HG03280 (cell line): ENCODE data around the gene DNAI1.

ENCODE experiments used
- ATAC-seq: cut with Tn5 transposase; IDR thresholded peaks from one replicate; pipeline ENCODE4 v1.9.1; 2021; ENCODE audit warnings: mild to moderate bottlenecking, moderate library complexity; ENCODE audit not compliant: unreplicated experiment

DNAI1 gene

GRCh38 chr9:34557426-34558321 is 99.1 kb downstream of the DNAI1 start:
- ATAC-seq: no peak

DNA sequence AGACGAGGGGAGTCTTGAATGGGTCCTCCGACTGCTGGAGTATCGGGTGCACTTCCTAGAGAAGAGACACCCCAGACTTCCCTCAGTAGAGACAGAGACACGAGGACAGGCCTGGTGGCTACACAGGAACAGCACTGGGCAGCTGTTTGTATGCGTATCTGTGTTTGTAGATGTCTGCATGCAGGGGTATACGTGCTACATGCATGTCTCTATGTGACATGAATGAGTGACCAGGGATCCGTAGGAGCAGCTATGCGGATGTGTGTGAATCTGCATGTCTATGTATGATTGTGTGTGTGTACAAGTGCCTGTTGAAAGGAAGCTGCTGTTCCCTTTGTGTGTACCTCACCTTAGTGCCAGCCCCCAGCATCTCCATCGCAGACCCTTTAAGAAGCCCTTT is 99.8 kb downstream of the DNAI1 start:
- no peak for ATAC-seq

- ATAC-seq: no peak
These were observed 100.5 kb downstream of the DNAI1 start for GRCh38 chr9:34558919-34559623.

DNA sequence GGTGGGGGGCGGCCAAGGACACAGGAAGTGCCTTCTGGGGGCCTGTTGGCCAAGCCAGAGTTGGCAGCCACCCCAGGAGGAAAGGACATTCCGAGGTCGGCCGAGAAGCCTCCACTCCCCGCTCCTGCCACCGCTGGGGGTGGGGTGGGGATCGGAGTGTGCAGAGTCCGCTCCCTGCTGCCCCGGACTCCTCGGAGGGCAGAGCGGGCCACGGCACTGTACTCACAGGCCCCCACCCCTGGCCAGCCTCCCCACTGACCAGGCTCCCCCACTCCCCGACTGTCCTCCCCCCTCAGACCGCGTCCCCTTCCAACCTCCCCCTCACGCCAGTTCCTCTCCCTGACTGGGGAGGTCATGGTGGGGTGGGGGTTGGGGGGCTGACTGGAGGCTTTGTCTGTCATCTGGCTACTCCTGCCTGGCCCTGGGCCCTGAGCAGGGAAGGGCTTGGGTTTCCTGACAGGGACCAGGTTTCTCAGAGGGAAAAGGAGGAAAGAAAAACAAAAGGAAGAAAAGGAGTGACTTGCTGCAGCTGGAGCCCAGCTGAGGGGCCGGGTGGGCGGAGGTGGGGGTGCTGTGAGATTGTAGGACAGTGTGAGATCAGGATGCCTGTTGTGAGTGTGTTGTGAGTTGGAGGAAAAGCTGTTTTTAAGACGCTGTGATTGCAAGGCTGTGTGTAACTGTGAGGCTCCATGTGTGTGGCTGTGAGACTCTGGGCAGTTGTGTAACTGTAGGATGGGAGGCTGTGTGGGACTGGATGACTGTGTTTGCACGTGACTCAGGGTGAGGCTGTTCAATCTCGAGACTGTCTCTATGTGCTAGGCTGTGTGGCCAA is 101.2 kb downstream of the DNAI1 start:
- ATAC-seq: no peak

DNA sequence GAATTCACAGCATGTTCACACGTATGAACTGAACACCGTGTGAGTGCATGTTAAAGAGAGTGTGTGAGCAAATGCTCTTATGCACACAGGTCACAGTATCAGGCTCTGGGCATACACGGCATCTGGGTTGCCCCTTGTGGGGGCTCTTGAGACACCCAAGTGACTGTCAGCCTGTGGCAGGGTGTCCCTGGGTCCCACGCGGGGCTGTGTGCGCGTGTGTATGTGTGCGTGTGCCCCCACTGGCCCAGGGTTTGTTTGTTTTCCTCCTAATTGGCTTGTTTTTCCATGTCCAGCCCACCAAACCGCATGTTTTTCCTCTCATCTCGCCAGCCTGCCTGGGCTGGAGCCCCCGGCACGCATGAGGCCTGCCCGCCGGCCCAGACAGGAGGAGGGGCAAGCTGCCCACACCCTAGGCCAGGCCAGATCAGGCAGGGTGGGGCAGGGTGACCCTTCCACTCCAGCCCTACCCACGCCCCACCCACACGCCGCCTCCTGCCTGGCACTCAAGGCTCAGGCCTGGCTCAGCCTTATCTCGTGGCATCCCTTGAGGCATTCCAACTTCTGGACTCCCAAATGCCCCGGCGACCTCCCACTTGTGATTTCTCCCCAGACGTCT is 102.1 kb downstream of the DNAI1 start:
- ATAC-seq: no peak

GRCh38 chr9:34562135-34562745 is 103.6 kb downstream of the DNAI1 start:
- no peak for ATAC-seq

- ATAC-seq: no peak
These were observed 104.7 kb downstream of the DNAI1 start for GRCh38 chr9:34563262-34563661.

DNA sequence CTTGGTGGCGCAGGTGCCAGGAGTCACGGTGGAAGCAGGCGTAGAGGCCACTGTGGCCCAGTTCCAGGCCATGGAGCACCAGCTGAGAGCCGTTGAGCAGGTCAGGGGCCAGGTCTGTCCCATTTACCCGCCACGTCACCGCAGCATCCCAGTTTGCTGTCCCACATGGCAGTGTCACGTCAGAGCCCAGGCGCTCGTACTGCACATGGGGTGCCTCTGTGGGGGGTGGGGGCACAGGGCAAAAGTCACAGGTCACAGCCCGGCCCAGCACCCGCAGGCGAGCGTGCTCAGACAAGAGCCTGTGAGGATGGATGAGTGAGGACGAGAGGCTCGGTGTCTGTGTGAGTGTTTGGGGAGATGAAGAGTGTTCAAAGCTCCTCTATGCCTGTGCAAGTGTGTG is 106.0 kb downstream of the DNAI1 start:
- ATAC-seq: no peak

DNA sequence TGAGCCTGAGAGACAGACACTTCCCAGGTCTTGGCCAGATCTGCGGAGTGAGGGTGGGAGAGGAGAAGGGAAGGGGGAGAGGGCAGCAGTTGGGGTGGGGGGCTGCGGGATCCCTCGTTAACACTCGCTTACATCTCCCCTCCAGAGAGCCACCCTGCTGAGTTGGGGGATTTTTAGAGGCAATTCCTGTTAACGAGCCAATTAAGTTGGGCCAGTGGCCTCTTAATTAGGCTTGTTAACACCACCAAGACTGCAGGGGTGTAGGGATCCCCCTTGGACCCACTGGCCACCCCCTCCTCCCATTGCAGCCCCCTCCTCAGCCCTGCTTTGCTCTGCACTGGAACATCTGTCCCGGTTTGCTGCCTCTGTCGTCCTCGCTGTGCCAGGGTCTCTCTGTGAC is 107.3 kb downstream of the DNAI1 start:
- no peak for ATAC-seq

GRCh38 chr9:34566322-34566721 is 107.7 kb downstream of the DNAI1 start:
- no peak for ATAC-seq

DNA sequence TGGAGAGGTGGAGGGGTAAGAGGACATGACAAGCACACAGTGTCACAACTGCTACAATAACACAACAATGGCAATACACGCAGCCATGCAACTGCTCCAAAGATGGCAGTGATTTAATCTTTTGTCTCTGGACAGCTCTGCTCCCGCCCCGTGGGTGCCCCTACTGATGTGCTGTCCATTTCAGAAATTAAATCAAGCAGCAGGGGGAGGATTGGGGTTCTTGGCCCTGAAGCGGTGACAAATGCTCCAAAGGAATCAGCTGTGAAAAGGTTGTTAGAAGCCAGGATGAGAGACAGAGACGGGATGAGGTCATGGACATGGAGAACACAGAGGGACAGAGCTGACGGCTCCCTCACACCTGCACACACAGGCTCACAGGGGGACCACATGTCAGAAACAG is 108.4 kb downstream of the DNAI1 start:
- ATAC-seq: no peak

- ATAC-seq: no peak
These were observed 109.5 kb downstream of the DNAI1 start for GRCh38 chr9:34568133-34568532.

DNA sequence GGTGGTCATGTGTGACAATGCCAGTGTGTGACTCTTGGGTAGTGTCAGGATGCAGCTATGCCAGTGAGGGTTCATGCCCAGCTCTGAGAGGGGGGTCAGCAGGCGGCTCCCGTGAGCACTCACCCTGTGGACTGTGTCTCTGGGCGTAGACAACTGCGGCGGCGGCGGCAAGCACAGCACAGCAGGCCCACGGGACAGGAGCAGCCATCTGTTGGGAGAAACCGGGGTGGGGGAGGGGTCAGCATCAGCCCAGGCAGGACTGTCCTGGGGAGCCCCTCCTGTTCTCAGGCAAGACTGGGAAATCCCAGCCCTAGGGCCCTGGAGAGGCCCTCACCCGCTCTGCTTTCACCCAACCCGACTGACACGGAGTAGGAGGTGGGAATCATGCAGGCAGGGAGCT is 110.2 kb downstream of the DNAI1 start:
- ATAC-seq: no peak

GRCh38 chr9:34570376-34570775 is 111.8 kb downstream of the DNAI1 start:
- no peak for ATAC-seq
